ENCODE results near the gene HOXD9.

Gene HOXD9

DNA sequence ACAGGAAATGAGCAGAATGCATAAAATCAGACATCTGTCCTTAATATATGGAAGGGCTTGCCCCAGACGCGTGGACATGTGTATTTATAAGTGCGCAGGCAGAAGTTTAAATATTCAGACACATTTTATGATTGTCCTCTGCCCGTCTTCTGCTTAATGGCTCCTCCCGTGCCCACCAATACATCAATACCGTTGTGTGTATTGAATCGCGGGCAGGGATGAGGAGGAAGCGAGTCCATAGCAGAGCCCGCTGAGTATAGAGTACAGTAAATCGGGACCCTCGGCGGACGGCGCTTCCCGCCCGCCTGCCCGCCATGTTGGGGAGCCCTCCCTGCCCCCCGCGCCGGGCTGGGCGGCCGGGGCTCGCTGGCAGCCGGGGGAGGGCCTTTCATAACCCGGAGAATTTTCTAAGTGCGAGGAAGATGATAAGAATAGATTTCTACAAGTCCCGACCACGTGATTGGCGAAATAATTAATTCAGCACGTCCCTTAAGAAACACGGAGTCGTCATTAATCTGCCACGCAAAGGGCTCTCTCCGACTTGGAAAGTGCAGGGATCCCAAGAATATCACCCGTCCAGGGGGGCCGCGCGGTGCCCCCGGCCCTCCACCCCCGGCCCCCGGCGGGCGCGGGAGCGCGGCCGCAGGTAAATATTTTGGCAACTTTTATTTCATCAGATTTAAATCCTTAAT, 34.4 kb downstream of the HOXD9 start, which contains the start of gene HOXD3:
Gene HOXD3 (plus strand): TSS at position 501 of the 692 bp plus-strand sequence. CDS start 11,808 bp downstream, outside the sequence.
- DNase-seq: no peak

DNA sequence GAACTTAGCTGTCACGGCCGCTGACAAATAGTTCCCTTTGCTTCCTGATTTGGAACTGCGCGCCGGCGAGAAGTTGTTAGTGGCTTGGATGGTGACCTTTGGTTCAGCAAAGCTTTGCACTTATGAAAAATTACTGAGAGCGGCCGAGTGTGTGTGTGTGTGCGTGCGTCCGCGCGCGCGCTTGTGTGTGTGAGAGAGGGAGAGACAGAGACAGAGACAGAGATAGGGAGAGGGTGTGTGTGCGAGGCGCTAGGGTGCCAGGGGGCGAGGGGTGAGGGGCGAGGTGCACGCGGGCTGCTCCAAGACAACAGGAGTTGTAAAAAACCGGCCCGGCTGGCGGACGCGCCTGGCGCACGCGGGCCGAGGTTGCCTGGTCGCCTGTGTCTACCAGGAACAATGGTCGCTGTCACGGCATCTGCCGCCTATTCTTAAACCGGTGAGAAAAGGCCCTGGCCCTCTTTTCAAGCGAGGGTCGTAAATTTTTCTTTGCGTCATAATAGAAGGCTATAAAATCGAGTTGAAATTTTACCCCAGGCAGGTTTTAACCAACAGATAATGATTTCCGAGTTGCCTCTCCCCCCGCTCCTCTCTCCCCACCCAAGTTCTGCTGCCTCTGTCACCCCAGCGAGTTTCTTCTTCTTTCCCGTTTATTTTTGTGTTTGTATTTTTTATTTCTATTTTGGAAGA, 35.1 kb downstream of the HOXD9 start:
- no peak for DNase-seq

DNA sequence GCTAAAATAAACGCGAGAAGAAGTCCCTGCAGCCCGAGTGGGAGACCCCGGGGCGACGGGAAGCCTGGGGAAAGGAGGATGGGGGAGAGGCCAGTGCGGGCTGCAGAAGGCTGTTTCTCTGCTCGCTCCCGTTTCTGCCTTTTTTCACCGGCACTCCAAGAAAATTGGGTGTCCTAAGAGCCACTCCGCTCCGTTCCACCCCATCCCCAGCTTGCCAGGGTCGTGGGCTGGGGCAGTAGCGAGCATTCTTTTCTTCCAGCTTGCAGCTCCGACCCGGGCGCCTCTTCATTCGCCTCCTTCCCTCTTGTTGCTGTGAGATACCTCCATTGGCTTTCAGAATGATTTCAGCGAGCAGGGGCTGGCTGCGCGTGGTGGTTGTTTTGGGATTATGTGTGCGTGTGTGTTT, 35.7 kb downstream of the HOXD9 start:
- no peak for DNase-seq

DNA sequence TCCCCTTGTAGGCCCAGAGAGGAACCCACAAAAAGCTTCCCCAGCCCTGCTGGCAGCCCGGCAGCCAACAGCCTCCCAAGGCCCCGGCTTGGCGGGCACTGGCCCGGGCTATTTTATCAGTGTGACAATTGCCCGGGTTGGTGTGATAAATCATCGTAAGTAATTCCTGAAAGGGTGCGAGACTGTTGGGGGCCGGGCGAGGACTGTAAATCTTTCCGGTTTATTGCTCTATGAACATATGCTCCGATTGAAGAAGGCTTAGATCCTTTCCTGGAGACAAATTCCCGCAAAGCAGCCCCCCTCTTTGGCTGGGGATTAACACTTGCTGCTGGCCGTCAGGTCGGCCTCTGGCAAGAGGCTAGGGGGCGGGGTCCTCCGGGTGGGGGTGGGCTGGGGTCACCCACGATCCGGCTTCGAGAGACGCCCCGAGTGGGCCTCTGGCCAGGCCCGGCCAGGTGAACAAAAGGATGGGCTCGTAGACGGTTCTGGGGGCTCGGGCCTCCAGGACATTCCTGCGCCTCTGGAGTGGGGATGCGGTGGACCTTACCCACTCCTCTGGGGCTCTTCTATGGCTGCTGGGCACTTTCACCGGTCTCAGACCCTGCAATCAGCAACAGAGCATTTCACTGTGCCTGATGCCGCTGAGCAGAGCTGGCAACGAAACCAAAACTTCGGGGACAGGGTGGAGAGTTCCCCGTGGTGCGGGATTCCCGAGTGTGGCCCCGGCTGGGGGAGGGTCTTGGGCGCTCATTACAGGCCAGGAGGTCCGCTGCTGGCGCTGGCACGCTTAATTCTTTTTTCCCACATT, 36.5 kb downstream of the HOXD9 start:
- no peak for DNase-seq

DNA sequence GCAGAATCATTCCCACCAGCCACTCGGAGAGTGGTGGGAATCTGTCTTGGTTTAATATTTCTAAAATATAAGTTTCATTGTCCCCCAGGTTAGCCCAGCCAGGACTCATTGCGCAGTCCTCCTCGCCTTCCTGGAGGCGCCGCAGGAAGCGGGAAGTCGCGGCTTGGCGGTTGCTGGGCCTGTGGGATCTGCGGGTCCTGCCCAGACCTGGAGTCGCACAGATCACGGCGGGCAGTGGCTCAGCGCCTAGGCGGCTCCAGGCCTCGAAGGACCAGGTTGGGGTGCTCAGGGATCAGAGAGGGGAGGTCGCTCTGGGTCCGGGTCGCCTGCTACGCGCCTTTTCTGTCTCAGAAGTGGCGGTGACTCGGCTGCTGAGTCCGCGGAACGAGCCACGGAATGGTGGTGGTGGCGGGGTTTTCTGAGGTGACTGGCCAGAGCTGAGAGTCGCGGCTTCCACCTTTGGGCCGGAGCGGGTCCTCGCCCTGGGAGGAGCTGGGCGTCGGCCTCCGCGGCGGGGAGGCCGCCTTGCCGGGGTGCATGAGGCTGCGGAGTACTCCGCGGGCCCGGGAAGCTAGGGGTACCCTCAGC, 37.2 kb downstream of the HOXD9 start:
- DNase-seq: no peak

DNA sequence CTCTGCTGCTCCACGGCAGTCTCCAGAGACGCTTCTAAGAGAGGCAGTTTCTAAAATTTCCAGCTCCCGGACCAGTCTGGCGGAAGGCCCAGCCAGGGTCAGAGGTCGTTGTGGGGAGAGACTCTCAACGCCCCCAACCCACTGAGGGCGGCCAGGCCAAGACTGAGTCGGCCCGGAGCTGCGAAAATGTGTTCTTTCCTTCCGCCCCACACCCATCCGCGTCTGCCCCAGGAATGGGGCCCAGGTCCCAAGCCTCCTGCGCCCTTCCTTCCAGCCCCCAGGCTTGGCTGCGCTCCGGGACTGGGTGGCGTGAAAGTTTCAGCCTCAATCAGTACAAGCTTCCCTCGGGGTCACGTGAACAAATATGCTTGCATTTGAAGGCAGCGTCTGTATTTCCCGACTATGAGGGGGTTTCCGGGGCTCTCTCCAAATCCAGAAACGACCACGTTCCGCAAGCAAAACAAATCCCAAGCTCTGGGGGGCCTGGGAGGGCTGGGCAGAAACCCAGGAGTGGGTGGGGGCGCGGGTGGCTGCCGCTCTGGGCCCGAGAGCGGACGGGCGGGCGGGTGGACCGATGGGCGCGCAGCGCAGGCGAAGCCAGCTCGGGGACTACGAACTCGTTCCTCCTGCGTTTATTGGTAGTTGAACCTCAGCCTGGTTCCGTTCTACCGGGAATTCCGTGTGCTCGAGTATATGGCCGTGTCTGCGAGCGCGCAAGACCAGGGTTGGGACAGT, 37.9 kb downstream of the HOXD9 start:
- DNase-seq: no peak

DNA sequence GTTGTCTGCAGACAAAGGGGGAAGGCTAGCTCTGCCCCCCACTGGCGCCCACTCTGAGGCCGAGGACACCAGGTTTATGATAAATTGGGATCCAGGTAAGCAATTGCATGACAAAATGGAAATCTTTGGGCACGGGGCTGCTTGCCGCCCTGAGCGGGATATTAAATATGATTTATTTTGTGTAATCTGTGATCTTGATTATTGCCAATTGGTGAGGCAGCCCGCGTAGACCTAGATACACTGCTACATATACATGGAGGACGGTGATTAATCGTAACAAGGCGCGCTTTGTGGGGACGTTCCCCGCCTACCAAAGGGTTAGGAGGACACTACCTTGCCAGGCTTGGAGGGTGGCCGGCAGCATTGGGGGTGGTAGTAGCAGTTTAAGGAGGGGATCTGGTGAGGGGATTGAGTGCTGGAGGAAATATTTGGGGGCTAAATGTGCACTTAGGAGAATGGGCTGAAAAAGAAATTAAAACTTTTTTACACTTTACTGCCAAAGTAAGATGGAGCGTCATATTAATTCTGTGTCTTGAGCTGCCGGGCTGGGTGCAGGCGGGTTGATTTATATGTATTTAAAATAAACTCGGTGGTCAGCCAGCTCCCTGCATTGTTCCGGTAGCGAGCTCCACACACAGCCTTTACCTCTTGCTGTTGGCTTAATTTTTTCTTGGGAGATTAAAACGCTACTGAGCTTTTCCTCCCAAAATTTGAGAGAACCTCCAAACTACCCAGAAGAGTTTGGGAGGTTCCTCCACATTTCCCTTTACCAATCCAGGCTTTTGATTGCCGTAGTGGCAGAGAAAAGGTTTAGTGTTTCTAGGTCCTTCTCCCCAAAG, 38.7 kb downstream of the HOXD9 start:
- DNase-seq: no peak

DNA sequence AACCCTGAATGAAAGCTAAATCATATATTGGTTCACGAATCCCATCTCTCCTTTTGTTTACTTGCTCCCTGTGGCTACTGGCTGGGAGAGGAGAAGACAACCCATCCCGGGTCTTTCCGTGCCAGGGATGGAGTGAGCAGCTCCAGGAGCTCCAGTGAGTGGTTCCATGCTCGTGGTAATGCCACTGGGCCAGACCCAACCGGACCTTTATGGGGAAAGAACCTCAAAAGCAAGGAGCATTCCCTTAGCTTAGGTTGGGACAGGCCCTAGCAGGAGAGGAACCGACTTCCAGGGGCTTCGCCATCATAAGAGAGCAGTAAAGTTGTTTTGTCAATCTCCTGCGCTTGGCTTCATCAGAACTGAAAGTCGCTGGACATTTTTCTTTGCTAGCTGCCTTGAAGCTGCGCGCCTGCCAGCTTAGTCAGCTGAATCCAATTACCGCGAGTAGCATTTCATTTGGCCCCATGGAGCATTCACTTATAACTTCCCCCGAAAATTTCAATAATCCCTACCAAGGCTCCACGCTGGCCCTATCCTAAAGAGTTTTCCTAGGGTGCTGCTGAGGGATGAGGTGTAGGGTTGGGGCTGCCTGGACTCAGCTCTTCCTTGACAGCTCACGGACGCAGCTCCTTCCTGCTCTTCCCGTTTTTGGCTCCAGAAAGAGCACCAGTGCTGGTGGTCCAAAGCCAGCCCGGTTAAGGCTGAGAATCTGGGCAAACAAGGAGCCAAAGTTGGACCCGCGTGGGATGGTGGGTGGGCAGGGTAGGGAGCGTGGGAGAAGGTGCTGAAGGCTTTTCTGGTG, 39.5 kb downstream of the HOXD9 start:
- peak; percentile 54 for DNase-seq

DNA sequence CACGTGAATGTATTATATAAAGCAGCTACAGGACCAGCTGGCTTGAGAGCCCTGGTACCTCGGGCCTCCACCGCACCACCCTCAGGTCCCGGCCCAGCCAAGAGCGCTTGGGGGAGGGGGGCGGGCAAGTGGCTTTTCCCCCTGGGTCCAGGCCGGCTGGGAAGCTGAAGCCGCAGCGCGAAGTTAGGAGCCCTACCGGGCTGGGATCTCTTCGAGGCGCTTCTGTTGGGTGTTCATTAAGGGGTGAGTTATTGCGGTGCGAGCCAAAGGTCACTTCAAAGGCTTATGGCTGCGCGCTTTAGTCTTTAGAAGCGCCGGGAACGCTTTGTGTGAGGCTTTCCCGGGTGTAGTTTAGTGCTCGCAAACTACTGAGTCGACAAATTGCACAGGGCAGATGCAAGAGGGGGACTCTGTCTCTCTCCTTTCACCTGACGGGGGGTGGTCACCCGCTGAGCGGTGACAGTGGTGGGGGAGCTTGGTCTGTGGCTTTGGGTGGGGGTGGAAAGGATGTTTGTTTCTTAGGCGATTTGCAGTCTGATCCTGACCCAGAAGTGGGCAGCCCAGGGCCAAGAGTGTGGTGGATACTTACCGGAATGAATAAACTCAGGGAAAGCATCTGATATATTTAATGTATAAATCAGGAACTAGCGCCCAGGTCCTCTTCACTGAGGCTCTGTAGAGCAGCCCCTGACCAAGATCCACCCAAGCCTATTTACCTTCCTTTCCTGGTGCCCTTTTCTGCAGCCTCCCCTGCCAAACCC, 40.6 kb downstream of the HOXD9 start:
- DNase-seq: no peak

DNA sequence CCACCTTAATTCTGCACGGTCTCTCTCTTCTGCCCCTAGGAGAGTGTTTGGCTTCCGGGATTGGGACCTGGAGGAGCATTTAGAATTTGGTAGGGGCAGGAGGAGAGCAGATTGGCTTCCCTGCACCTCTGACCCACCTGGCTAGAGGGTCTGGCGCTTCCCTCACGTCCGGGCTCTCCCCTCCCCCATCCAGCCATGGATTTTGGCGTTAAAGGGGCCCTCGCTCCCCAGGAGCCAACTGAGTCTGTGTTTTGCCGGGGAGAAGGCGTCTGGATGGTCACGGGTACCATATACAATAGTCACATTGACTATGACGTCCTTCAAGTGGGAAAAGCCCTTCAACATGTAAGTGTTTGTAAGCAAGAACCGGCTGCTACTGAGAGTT, 41.1 kb downstream of the HOXD9 start:
- no peak for DNase-seq

DNA sequence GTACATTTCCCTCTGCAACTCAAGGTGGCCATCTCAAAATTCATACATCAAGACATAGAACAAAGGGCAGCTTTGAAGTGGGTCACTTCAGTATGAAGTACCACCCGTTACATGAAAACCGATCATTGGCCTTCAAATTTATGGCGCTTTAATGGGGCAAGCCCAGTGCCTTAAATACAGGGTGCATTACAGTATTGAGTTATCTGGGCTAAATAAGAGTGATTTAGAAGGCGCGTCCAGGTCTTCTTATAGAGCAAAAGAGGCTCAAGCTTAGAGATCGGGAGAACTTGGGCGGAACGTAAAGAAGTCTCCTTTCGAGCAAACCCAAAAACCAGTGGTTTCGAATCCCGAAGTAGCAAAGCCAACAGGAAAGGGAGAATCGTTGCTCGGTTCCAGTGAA, 41.7 kb downstream of the HOXD9 start:
- no peak for DNase-seq

DNA sequence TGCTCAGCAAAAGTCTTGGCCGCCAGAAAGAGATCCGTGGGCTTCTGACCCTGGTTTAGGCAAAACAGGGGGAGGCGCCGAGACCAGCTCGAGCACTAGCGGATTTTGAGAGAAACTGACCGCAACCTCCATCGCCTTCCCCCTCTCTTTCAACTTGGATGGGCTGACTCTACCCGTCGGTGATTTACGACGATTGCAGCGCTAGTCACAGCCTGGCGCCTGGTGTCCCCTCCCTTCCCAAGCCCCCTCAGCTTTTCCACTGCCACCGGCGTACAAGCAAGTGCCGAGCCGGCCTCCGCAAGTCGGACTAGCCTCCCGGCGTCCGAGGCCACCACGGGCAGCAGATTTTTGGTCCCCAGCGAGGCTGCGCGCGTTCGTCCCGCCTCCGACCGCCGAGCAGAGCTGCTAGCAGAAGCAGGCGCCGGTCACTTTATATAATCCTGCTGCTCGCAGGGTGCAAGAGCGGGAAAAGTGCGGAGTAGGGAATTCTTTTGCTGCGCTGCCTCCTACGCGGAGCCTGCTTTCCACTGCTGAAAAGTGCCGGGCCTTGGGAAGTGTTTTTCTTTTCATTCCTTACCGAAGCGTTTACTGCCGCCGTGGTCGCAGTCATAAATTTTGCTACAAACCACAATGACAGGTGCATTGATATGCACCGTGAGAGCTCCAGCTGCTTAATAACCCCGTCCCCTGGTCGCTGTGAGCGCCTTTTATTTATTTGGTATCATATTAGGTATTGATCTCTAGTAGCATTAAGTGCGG, 42.3 kb downstream of the HOXD9 start:
- DNase-seq: no peak

DNA sequence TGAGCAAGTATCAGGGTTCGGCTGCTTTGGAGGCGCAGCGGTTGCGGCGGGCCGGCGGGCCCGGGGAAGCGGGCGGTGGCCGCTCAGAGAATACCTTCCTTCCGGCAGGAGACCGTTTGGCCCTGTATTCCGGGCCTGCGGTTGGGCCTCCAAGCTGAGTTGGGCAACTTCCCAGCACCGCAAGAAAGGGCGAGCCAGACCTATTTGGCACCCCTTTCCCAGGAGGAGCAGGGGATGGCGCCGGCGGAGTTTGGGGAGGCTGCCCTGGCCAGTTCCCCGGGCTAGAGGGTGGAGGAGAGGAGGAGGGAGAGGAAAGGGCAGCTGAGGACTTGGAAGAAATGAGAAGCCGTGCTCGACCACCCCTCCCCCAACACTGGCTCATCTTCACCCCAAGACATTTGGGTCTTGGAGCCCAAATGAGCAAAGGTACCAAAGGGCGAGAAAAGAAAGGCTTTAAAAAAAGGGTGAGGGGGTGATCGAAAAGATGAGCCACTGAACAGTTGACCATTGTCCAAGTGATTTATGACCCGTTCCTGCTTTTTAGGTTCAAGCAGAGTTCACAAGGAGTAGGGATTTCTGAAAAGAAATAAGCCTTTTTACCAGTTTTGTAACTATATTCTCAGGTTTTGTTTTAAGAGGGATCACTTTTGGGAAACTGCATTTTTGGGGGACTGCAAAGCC, 43.0 kb downstream of the HOXD9 start:
- no peak for DNase-seq

DNA sequence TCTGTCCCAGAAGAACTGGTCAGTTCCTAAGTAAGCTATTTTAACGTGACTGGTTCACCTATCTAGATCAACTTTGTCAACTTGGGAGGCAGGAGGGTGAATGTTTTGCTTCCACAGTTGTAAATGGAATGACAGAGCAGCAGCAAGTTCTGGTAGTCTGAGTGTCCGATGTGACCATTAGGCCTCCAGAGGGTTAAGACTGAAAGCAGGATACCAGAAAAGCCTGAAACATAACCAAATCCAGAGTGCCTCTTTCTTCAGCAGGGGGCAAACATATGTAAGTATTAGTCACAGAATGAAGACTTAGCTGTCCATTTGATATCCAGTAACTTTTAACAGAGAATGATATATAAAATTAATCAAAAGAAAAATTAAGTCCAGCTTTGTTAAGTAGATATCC, 43.8 kb downstream of the HOXD9 start:
- DNase-seq: no peak

DNA sequence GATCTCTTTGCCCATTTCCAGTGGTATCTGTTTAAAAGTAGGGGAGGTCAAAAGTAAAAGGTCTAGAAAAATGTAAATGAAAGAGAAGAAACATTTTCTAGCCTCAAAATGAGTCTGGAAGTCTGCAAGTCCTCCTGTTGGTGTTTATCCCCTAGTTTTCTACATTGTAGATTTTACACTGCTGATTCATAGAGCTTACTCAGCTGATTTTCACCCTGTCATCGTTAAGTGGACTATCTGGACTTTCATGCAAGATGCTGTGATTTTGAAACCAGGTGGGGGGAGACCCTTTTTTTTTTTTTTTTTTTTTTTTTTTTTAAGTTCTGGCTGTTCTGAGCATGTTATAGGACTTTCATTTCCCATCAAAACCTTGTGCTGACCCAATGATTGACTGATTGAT, 44.9 kb downstream of the HOXD9 start:
- peak; percentile 17 for DNase-seq

DNA sequence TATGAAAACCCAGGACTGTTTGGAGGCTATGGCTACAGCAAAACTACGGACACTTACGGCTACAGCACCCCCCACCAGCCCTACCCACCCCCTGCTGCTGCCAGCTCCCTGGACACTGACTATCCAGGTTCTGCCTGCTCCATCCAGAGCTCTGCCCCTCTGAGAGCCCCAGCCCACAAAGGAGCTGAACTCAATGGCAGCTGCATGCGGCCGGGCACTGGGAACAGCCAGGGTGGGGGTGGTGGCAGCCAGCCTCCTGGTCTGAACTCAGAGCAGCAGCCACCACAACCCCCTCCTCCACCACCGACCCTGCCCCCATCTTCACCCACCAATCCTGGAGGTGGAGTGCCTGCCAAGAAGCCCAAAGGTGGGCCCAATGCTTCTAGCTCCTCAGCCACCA, 46.7 kb downstream of the HOXD9 start:
- no peak for DNase-seq

DNA sequence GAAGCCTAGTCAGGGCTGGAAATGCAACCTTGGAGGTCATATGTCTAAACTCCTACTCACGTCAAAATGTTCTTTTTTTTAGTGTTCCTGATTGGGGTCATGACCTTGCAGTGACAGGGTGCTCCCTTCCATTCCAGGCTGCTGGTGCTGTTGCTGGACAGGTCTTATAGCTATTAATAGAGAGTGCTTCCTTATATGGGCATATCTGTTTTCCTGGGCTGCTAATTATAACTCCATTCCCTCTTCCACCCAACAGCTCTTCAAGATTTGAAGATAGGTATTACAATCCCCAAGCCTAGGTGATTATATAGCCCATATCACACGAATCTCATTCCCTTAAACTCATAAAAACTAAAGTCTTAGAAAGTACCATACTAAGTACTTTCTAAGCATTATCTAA, 47.2 kb downstream of the HOXD9 start:
- no peak for DNase-seq

DNA sequence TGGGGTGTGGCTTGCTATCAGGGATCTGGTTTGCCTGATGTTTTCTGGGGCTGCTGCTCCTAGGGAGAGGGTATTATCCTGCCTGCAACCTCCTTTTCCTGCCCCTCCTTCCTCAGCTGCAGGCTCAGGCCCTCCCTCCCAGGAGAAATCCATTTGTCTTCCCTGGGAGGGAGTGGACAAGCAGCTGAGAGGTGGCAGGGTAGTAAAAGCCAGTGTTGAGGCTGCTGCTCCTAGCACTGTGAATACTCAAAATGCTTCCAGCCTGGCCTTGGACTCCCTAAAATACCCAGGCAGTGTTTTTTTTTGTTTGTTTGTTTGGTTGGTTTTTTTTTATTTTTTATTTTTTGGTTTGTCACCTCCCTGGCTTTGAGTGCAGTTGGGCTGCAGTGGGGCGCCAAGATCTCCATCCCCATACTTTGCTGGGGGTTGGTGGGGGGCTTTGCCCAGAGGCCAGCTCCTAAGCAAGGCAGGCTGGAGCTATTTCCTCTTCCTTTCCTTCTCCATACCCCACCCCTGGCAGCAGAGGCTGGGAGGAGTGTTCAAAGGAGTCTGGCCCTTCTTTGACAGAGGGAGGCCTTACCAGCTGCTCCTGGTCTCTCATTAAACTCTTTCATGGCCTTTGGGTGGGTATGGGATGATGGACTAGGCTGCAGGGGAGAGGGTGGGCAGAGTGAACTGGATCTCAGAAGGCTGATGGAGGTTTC, 48.2 kb downstream of the HOXD9 start:
- DNase-seq: no peak

All from HCEC 1CT (cell line).